Glutamatergic neuron (in vitro differentiated cells): ENCODE results near the gene MED9. TPM values are rescaled to one million over a fixed set of nuclear protein-coding genes. Genes with fewer than 3 reads are reported as not detected.

Source experiments
- DNase-seq: peaks from one replicate; pipeline ENCODE4 v3.0.0; 2022
- H3K27ac Mint-ChIP-seq: one replicate; pipeline ENCODE4 v1.8.0; 2020; ENCODE audit warnings: mild to moderate bottlenecking, mixed read lengths, inconsistent platforms; ENCODE audit not compliant: unreplicated experiment
- H3K27me3 Mint-ChIP-seq: one replicate; pipeline ENCODE4 v1.8.0; 2020; ENCODE audit warnings: mild to moderate bottlenecking, moderate library complexity, mixed read lengths, inconsistent platforms; ENCODE audit not compliant: unreplicated experiment
- H3K36me3 Mint-ChIP-seq: one replicate; pipeline ENCODE4 v1.8.0; 2020; ENCODE audit warnings: mild to moderate bottlenecking, mixed read lengths, inconsistent platforms; ENCODE audit not compliant: unreplicated experiment
- H3K4me1 Mint-ChIP-seq: one replicate; pipeline ENCODE4 v1.8.0; 2020; ENCODE audit warnings: mild to moderate bottlenecking, low read depth, mixed read lengths, inconsistent platforms; ENCODE audit not compliant: unreplicated experiment
- H3K4me3 Mint-ChIP-seq: one replicate; pipeline ENCODE4 v1.8.0; 2020; ENCODE audit warnings: mild to moderate bottlenecking, mixed read lengths, inconsistent platforms; ENCODE audit not compliant: unreplicated experiment
- H3K9me3 Mint-ChIP-seq: one replicate; pipeline ENCODE4 v1.8.0; 2020; ENCODE audit warnings: mild to moderate bottlenecking, moderate library complexity, mixed read lengths, inconsistent platforms; ENCODE audit not compliant: unreplicated experiment
- CTCF ChIP-seq: fragments of 200-600 bp; sonication (generic); IDR thresholded peaks from one replicate; pipeline ENCODE4 v1.5.0; 2021; ENCODE audit not compliant: partially characterized antibody, unreplicated experiment
- total RNA-seq: library from RNA; stranded (reverse); fragmentation: NEBNext Ultra II Directional; extraction: Animal tissue kit (Norgen Biotek cat#: 25700); gene quantifications from one replicate; pipeline ENCODE4 v1.2.1, GENCODE V29; 2021; ENCODE audit not compliant: unreplicated experiment

Gene MED9
- total RNA-seq, 1 donor from 2014 or later = 23.2 TPM

- peaks cover 11% of the 10 kb centered on the region for H3K36me3 Mint-ChIP-seq
- H3K4me3 Mint-ChIP-seq = no peak overlapping the region
- peaks cover 3% of the 10 kb centered on the region for H3K27me3 Mint-ChIP-seq
- peaks cover 5% of the 10 kb centered on the region for H3K9me3 Mint-ChIP-seq
- H3K4me1 Mint-ChIP-seq = peaks cover 8% of the 10 kb centered on the region
- no peak overlapping the region for H3K27ac Mint-ChIP-seq
- no peak for TF ChIP-seq CTCF
- DNase-seq = no peak
Measured at GRCh38 chr17:17434477-17434876, 42.3 kb upstream of the MED9 start.

- peaks cover 8% of the 10 kb centered on the region for H3K36me3 Mint-ChIP-seq
- peaks cover 2% of the 10 kb centered on the region for H3K9me3 Mint-ChIP-seq
- peaks cover 6% of the 10 kb centered on the region for H3K27me3 Mint-ChIP-seq
- H3K4me3 Mint-ChIP-seq = no peak overlapping the region
- DNase-seq = no peak
- H3K27ac Mint-ChIP-seq = no peak overlapping the region
- peaks cover 12% of the 10 kb centered on the region for H3K4me1 Mint-ChIP-seq
- TF ChIP-seq CTCF = no peak
Measured at GRCh38 chr17:17435323-17435722, 41.5 kb upstream of the MED9 start.

GRCh38 chr17:17437461-17437860 lies 39.3 kb upstream of the MED9 start:
- H3K36me3 Mint-ChIP-seq = peaks cover 8% of the 10 kb centered on the region
- TF ChIP-seq CTCF = no peak
- peaks cover 6% of the 10 kb centered on the region for H3K9me3 Mint-ChIP-seq
- no peak overlapping the region for H3K4me3 Mint-ChIP-seq
- peaks cover 18% of the 10 kb centered on the region for H3K4me1 Mint-ChIP-seq
- H3K27ac Mint-ChIP-seq = no peak overlapping the region
- H3K27me3 Mint-ChIP-seq = peaks cover 8% of the 10 kb centered on the region
- DNase-seq = no peak

- H3K9me3 Mint-ChIP-seq = peaks cover 6% of the 10 kb centered on the region
- H3K36me3 Mint-ChIP-seq = peaks cover 8% of the 10 kb centered on the region
- no peak overlapping the region for H3K27ac Mint-ChIP-seq
- DNase-seq = no peak
- peaks cover 13% of the 10 kb centered on the region for H3K4me1 Mint-ChIP-seq
- H3K4me3 Mint-ChIP-seq = no peak overlapping the region
- no peak for TF ChIP-seq CTCF
- peaks cover 8% of the 10 kb centered on the region for H3K27me3 Mint-ChIP-seq
Measured at GRCh38 chr17:17437893-17438292, 38.9 kb upstream of the MED9 start.

- H3K4me1 Mint-ChIP-seq = peaks cover 11% of the 10 kb centered on the region
- DNase-seq = peak; percentile 86
- H3K36me3 Mint-ChIP-seq = no peaks in the 10 kb centered on the region
- H3K4me3 Mint-ChIP-seq = peak overlapping the region; percentile 32
- peak overlapping the region; percentile 95 for H3K27ac Mint-ChIP-seq
- peak; percentile 77 for TF ChIP-seq CTCF
- peaks cover 7% of the 10 kb centered on the region for H3K9me3 Mint-ChIP-seq
- peaks cover 8% of the 10 kb centered on the region for H3K27me3 Mint-ChIP-seq
Measured at GRCh38 chr17:17440010-17440843, 36.6 kb upstream of the MED9 start.
